Pulmonary artery endothelial cell (primary cell): Measurements from ENCODE around the gene HNRNPH1. TPM values are rescaled to one million over a fixed set of nuclear protein-coding genes. Genes with fewer than 3 reads are reported as not detected.

ENCODE experiments used
- DNase-seq: peaks from one replicate; pipeline ENCODE4 v3.0.0-alpha.2; 2011; ENCODE audit warnings: low read depth, low spot score
- total RNA-seq: library from RNA; depleted of rRNA; stranded (reverse); fragments of >200 nt; gene quantifications from 2 replicates; pipeline ENCODE4 v1.2.3, GENCODE V29; 2014

Gene HNRNPH1
- total RNA-seq, 1 donor from 2014 or later = 648 TPM

GRCh38 chr5:179606071-179606909 lies 17.2 kb downstream of the HNRNPH1 start:
- no peak for DNase-seq

GRCh38 chr5:179605026-179605833 lies 18.2 kb downstream of the HNRNPH1 start:
- DNase-seq = no peak

GRCh38 chr5:179603308-179603707 lies 20.2 kb downstream of the HNRNPH1 start:
- no peak for DNase-seq

GRCh38 chr5:179601871-179602625 lies 21.4 kb downstream of the HNRNPH1 start:
- DNase-seq = no peak

GRCh38 chr5:179599973-179600372 lies 23.5 kb downstream of the HNRNPH1 start:
- no peak for DNase-seq

- no peak for DNase-seq
Measured at GRCh38 chr5:179599566-179599965, 23.9 kb downstream of the HNRNPH1 start.

GRCh38 chr5:179599100-179599499 lies 24.4 kb downstream of the HNRNPH1 start:
- no peak for DNase-seq

- DNase-seq = no peak
Measured at GRCh38 chr5:179596421-179596820, 27.1 kb downstream of the HNRNPH1 start.

GRCh38 chr5:179595916-179596315 lies 27.6 kb downstream of the HNRNPH1 start:
- no peak for DNase-seq

GRCh38 chr5:179588166-179588565 lies 35.3 kb downstream of the HNRNPH1 start:
- no peak for DNase-seq

- DNase-seq = no peak
Measured at GRCh38 chr5:179585941-179586401, 37.5 kb downstream of the HNRNPH1 start.

- DNase-seq = no peak
Measured at GRCh38 chr5:179577286-179577960, 46.0 kb downstream of the HNRNPH1 start.

GRCh38 chr5:179572386-179572785 lies 51.1 kb downstream of the HNRNPH1 start:
- no peak for DNase-seq

- DNase-seq = peak; percentile 73
Measured at GRCh38 chr5:179568721-179569120, 54.8 kb downstream of the HNRNPH1 start.

GRCh38 chr5:179564526-179564925 lies 58.9 kb downstream of the HNRNPH1 start:
- DNase-seq = no peak

Other genes starting within 250 kb of the HNRNPH1 start
- gene RUFY1, start 73.1 kb downstream of the HNRNPH1 start, total RNA-seq = 46.6 and 51.8 TPM in 2 replicates
- gene CBY3, start 57.4 kb upstream of the HNRNPH1 start, total RNA-seq = 0.26 TPM in 1 of 2 replicates, not detected in the other
- gene CANX, start 75.3 kb upstream of the HNRNPH1 start, total RNA-seq = 633 and 1,197 TPM in 2 replicates
- 7.3 and 8.0 TPM in 2 replicates for gene MAML1, start 109.2 kb upstream of the HNRNPH1 start, total RNA-seq
- 0.46 and 0.66 TPM in 2 replicates for gene LTC4S, start 170.3 kb upstream of the HNRNPH1 start, total RNA-seq
- gene MGAT4B, start 183.2 kb upstream of the HNRNPH1 start, total RNA-seq = 138 and 185 TPM in 2 replicates
- 447 and 758 TPM in 2 replicates for gene SQSTM1, start 197.2 kb upstream of the HNRNPH1 start, total RNA-seq
- gene MRNIP, start 235.1 kb upstream of the HNRNPH1 start, total RNA-seq = 8.9 and 13.8 TPM in 2 replicates